IMR-90 (cell line): ENCODE results near the gene CAPZA1.

Source experiments
- BHLHE40 ChIP-seq: fragments of 150-350 bp; IDR thresholded peaks from 2 replicates; pipeline ENCODE4 v1.6.1; 2016; ENCODE audit warnings: mild to moderate bottlenecking, low read depth, low read length
- CEBPB ChIP-seq: IDR thresholded peaks from 2 replicates; pipeline ENCODE4 v1.6.1; 2012; ENCODE audit warnings: low read depth, low read length, improper control_type of control experiment
- MAFK ChIP-seq: IDR thresholded peaks from 2 replicates; pipeline ENCODE4 v1.6.1; 2012; ENCODE audit warnings: low read depth, low read length, improper control_type of control experiment
- MAZ ChIP-seq: IDR thresholded peaks from 2 replicates; pipeline ENCODE4 v1.6.1; 2012; ENCODE audit warnings: low read depth, mild to moderate bottlenecking, low read length, improper control_type of control experiment, moderate library complexity, borderline replicate concordance
- POLR2A ChIP-seq: IDR thresholded peaks from 2 replicates; pipeline ENCODE4 v1.6.1; 2012; ENCODE audit warnings: mild to moderate bottlenecking, low read depth, low read length
- RAD21 ChIP-seq: IDR thresholded peaks from 2 replicates; pipeline ENCODE4 v1.6.1; 2012; ENCODE audit warnings: low read length, improper control_type of control experiment
- RCOR1 ChIP-seq: IDR thresholded peaks from 2 replicates; pipeline ENCODE4 v1.6.1; 2012; ENCODE audit warnings: mild to moderate bottlenecking, low read length, improper control_type of control experiment; ENCODE audit not compliant: insufficient replicate concordance
- RFX5 ChIP-seq: IDR thresholded peaks from 2 replicates; pipeline ENCODE4 v1.8.0; 2012; ENCODE audit warnings: low read depth, mild to moderate bottlenecking, low read length, moderate library complexity
- SMC3 ChIP-seq: fragments of 150-350 bp; IDR thresholded peaks from 2 replicates; pipeline ENCODE4 v1.6.1; 2016; ENCODE audit warnings: low read depth, mild to moderate bottlenecking, antibody characterized with exemption, low read length, moderate library complexity
- USF2 ChIP-seq: fragments of 150-350 bp; IDR thresholded peaks from 2 replicates; pipeline ENCODE4 v1.6.1; 2017; ENCODE audit warnings: mild to moderate bottlenecking, antibody characterized with exemption, low read length, low read depth
- TF ChIP-seq, protein P1 (sequence below): conservative IDR thresholded peaks from 2 replicates; pipeline ENCODE4 v1.5.1; 2012; ENCODE audit warnings: mild to moderate bottlenecking, low read depth, low read length, improper control_type of control experiment
- TF ChIP-seq, protein P2 (sequence below): fragments of 150-350 bp; IDR thresholded peaks from 2 replicates; pipeline ENCODE4 v1.6.1; 2016; ENCODE audit warnings: low read depth, mild to moderate bottlenecking, low read length, moderate library complexity, borderline replicate concordance

- TF ChIP-seq, protein P1, sequence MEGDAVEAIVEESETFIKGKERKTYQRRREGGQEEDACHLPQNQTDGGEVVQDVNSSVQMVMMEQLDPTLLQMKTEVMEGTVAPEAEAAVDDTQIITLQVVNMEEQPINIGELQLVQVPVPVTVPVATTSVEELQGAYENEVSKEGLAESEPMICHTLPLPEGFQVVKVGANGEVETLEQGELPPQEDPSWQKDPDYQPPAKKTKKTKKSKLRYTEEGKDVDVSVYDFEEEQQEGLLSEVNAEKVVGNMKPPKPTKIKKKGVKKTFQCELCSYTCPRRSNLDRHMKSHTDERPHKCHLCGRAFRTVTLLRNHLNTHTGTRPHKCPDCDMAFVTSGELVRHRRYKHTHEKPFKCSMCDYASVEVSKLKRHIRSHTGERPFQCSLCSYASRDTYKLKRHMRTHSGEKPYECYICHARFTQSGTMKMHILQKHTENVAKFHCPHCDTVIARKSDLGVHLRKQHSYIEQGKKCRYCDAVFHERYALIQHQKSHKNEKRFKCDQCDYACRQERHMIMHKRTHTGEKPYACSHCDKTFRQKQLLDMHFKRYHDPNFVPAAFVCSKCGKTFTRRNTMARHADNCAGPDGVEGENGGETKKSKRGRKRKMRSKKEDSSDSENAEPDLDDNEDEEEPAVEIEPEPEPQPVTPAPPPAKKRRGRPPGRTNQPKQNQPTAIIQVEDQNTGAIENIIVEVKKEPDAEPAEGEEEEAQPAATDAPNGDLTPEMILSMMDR: no peak
- TF ChIP-seq, protein P2, sequence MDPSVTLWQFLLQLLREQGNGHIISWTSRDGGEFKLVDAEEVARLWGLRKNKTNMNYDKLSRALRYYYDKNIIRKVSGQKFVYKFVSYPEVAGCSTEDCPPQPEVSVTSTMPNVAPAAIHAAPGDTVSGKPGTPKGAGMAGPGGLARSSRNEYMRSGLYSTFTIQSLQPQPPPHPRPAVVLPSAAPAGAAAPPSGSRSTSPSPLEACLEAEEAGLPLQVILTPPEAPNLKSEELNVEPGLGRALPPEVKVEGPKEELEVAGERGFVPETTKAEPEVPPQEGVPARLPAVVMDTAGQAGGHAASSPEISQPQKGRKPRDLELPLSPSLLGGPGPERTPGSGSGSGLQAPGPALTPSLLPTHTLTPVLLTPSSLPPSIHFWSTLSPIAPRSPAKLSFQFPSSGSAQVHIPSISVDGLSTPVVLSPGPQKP: no peak
- TF ChIP-seq POLR2A (no peak), MAFK (no peak), CEBPB (no peak), RAD21 (no peak), SMC3 (no peak), RCOR1 (no peak), RFX5 (no peak), BHLHE40 (no peak), USF2 (no peak), MAZ (no peak)
These were observed 57.9 kb downstream of the CAPZA1 start for GRCh38 chr1:112677501-112677900.
